Measurements from ENCODE around the gene BEAN1. TPM values are rescaled to one million over a fixed set of nuclear protein-coding genes. Genes with fewer than 3 reads are reported as not detected.

BEAN1 gene
- total and polyA plus RNA-seq, 12 donors: 0.26 to 9.6 (median 2.0) TPM

DNA sequence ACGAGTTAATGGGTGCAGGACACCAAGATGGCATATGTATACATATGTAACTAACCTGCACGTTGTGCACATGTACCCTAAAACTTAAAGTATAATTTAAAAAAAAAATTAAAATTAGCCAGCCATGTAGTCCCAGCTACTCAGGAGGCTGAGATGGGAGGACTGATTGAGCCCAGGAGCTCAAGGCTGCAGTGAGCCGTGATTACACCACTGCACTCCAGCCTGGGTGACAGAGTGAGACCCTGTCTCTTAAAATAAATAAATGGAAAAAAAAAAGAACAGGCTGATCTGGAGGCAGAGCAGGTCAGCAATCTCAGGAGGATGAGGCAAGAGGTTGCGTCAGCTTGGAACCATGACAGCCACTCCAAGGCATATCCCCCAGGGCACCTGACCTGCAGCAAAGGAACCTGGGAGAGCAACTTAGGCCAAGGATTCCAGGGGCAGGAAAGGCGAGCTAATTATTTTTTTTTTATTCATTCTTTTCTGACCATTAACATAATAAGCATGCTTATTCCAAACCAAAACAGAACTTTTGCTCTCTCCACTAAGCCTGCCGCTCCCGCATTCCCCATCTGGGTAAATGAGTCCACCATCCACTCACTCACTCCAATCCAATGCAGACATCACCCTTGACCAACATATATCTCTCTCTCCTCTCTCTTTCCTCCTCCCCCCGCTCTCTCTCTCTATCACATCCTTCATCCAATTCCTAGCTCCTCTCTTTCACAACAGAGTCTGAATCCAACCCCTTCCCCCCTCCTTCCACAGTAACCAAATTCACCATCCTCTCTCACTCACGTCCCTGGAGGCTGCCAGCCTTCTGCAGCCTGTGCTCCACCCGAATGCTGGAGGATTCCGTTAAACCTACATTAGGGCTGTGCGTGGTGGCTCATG lies 75.2 kb downstream of the BEAN1 start:
- Histone ChIP-seq H3K9me3 (peaks cover 0 to 3% (median 0%) of the 10 kb centered on the region in 11 donors), H3K4me1 (peaks cover 0 to 19% (median 16%) of the 10 kb centered on the region in 9 donors), H3K27ac (peak overlapping the region in 2 of 10 donors; percentile 10 to 36), H3K36me3 (peaks cover 0 to 6% (median 0%) of the 10 kb centered on the region in 9 donors), H3K4me3 (no peak overlapping the region), H3K27me3 (no peaks in the 10 kb centered on the region)
- DNase-seq (peak in 1 of 2 donors; percentile 53), ATAC-seq (peak in 7 of 8 donors; percentile 51 to 91 (median 86))
- TF ChIP-seq CTCF (IDR thresholded peaks at IDR 0.05): no peak
- intact Hi-C loops (cut with DNase I): no loop called here
- 67 to 75% methylated on average over 12 of the region's 12 CpGs for WGBS, 2 donors

- peaks cover 0 to 11% (median 0%) of the 10 kb centered on the region in 9 donors for H3K36me3 ChIP-seq
- WGBS, 2 donors: 61% methylated on average over 2 of the region's 2 CpGs
- ATAC-seq (peak; percentile 47 to 98 (median 91)), DNase-seq (no peak)
- peak overlapping the region in 2 of 10 donors; percentile 10 to 36 for H3K27ac ChIP-seq
- peaks cover 0 to 22% (median 16%) of the 10 kb centered on the region in 9 donors for H3K4me1 ChIP-seq
- no peaks in the 10 kb centered on the region for H3K27me3 ChIP-seq
- no peak overlapping the region for H3K4me3 ChIP-seq
- intact Hi-C loops (cut with DNase I): no loop called here
- no peak for TF ChIP-seq CTCF (IDR thresholded peaks at IDR 0.05)
- no peaks in the 10 kb centered on the region for H3K9me3 ChIP-seq
These were observed 75.9 kb downstream of the BEAN1 start for GRCh38 chr16:66503030-66503429.

DNA sequence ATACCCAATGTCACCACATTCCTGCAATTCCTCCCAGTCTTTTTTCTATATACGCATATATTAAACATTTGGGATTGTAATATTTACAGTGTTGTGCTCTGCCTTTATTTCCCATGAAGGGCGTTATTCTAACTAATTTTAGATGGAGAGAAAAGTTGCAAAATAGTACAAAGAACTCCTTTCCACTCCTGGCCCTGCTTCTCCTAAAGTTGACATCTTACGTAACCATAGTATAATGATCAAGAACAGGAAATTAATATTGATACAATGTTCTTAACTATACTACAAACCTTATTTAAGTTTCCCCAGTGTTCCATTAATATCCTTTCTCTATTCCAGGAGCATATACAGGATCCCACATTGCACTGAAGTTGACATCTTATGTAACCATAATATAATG lies 76.5 kb downstream of the BEAN1 start:
- no peak for TF ChIP-seq CTCF (IDR thresholded peaks at IDR 0.05)
- Histone ChIP-seq H3K27ac (peak overlapping the region in 1 of 10 donors; percentile 36), H3K4me3 (no peak overlapping the region), H3K4me1 (peaks cover 0 to 28% (median 16%) of the 10 kb centered on the region in 9 donors), H3K9me3 (no peaks in the 10 kb centered on the region), H3K36me3 (peaks cover 0 to 16% (median 0%) of the 10 kb centered on the region in 9 donors), H3K27me3 (no peaks in the 10 kb centered on the region)
- DNase-seq: no peak
- no peak for ATAC-seq
- WGBS, 2 donors: 85 to 96% methylated on average over 3 of the region's 3 CpGs
- intact Hi-C loops (cut with DNase I): no loop called here

GRCh38 chr16:66507731-66508239 lies 80.7 kb downstream of the BEAN1 start:
- Histone ChIP-seq H3K36me3 (peaks cover 0 to 41% (median 0%) of the 10 kb centered on the region in 9 donors), H3K4me1 (peaks cover 10 to 63% (median 38%) of the 10 kb centered on the region in 9 donors), H3K9me3 (no peaks in the 10 kb centered on the region), H3K27me3 (no peaks in the 10 kb centered on the region), H3K4me3 (no peak overlapping the region), H3K27ac (peak overlapping the region in 2 of 10 donors; percentile 32 to 37)
- TF ChIP-seq CTCF (IDR thresholded peaks at IDR 0.05): no peak
- no peak for ATAC-seq
- WGBS, 2 donors: 89 to 91% methylated on average over 4 of the region's 4 CpGs
- no peak for DNase-seq
- intact Hi-C loops (cut with DNase I): no loop called here

All from heart right ventricle (tissue), 16 donors.